ENCODE data around the gene FHIP2A. TPM values are rescaled to one million over a fixed set of nuclear protein-coding genes. Genes with fewer than 3 reads are reported as not detected.

Gene FHIP2A
- total and polyA plus RNA-seq, 2 experiments from 2014 or later = 6.7 to 11.8 TPM

DNA sequence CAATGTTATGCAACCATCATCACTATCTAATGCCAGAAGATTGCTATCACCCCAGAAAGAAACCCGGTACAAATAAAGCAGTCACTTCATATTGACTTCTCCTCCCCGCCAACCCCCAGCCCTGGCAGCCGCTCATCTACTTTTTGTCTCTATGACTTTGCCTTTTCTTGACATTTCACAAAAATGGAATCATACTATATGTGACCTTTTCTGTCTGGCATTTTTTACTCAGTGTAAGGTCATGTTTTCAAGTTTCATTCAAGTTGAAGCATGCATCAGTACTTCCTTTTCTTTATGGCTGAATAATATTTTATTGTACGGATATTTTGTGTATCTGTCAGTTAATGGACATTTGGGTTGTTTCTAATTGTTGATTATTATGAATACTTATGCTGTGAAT is 28.1 kb downstream of the FHIP2A start (continued):
- no peak for TF ChIP-seq ZNF331 (CRISPR knock-in tag; IDR thresholded peaks at IDR 0.05; ENCODE audit: low read depth)

DNA sequence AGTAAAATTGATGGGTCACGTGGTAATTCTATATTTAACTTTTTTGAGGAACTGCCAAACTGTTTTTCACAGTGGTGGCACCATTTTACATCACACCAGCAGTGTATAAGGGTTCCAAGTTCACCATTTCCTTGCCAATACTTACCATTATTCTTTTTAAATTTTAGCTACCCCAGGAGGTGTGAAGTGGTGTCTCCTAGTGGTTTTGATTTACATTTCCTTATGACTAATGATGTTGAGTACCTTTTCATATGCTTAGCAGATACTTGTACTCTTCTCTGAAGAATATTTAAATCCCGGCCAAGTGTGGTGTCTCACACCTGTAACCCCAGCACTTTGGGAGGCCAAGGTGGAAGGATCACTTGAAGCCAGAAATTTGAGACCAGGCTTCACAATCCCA is 28.5 kb downstream of the FHIP2A start:
- H3K4me2 ChIP-seq = no peak overlapping the region
- H3K4me3 ChIP-seq = no peak overlapping the region
- no peak for TF ChIP-seq CTCF (conservative IDR thresholded peaks at IDR 0.05; ENCODE audit: low read depth in 2 of 2)
- TF ChIP-seq NANOG (IDR thresholded peaks at IDR 0.05; ENCODE audit: borderline replicate concordance) = no peak
- TF ChIP-seq POLR2AphosphoS5 (IDR thresholded peaks at IDR 0.05; ENCODE audit: low read depth) = no peak
- TF ChIP-seq EZH2 (IDR thresholded peaks at IDR 0.05; ENCODE audit: low read depth, unreplicated experiment) = no peak
- TF ChIP-seq ZNF462 (CRISPR knock-in tag; IDR thresholded peaks at IDR 0.05) = no peak
- no peak for TF ChIP-seq ETS1 (IDR thresholded peaks at IDR 0.05)
- no peak for TF ChIP-seq ZNF114 (CRISPR knock-in tag; IDR thresholded peaks at IDR 0.05)
- TF ChIP-seq STAT1 (IDR thresholded peaks at IDR 0.05; ENCODE audit: unreplicated experiment) = no peak
- TF ChIP-seq CREB1 (CRISPR knock-in tag; IDR thresholded peaks at IDR 0.05; ENCODE audit: low read depth) = no peak
- TF ChIP-seq ZNF331 (CRISPR knock-in tag; IDR thresholded peaks at IDR 0.05; ENCODE audit: low read depth) = no peak
- TF ChIP-seq, protein P1, sequence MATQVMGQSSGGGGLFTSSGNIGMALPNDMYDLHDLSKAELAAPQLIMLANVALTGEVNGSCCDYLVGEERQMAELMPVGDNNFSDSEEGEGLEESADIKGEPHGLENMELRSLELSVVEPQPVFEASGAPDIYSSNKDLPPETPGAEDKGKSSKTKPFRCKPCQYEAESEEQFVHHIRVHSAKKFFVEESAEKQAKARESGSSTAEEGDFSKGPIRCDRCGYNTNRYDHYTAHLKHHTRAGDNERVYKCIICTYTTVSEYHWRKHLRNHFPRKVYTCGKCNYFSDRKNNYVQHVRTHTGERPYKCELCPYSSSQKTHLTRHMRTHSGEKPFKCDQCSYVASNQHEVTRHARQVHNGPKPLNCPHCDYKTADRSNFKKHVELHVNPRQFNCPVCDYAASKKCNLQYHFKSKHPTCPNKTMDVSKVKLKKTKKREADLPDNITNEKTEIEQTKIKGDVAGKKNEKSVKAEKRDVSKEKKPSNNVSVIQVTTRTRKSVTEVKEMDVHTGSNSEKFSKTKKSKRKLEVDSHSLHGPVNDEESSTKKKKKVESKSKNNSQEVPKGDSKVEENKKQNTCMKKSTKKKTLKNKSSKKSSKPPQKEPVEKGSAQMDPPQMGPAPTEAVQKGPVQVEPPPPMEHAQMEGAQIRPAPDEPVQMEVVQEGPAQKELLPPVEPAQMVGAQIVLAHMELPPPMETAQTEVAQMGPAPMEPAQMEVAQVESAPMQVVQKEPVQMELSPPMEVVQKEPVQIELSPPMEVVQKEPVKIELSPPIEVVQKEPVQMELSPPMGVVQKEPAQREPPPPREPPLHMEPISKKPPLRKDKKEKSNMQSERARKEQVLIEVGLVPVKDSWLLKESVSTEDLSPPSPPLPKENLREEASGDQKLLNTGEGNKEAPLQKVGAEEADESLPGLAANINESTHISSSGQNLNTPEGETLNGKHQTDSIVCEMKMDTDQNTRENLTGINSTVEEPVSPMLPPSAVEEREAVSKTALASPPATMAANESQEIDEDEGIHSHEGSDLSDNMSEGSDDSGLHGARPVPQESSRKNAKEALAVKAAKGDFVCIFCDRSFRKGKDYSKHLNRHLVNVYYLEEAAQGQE (IDR thresholded peaks at IDR 0.05; ENCODE audit: unreplicated experiment) = no peak
- TF ChIP-seq EZH2phosphoT487 (IDR thresholded peaks at IDR 0.05; ENCODE audit: unreplicated experiment) = no peak
- no peak for TF ChIP-seq JUNB (IDR thresholded peaks at IDR 0.05; ENCODE audit: unreplicated experiment)
- H3K4me1 ChIP-seq (ENCODE audit: insufficient read depth) = no peaks in the 10 kb centered on the region
- H3K27ac Mint-ChIP-seq = no peak overlapping the region
- no peak overlapping the region for H3K27ac ChIP-seq (ENCODE audit: low read depth)
- DNase-seq (ENCODE audit: low spot score) (no peak), ATAC-seq (no peak)
- H3K79me2 ChIP-seq (replicated peaks; ENCODE audit: insufficient read depth) = no peaks in the 10 kb centered on the region
- no peak overlapping the region for H2AFZ ChIP-seq
- H3K4me3 Mint-ChIP-seq = no peak overlapping the region
- H3K9me2 ChIP-seq (ENCODE audit: insufficient read depth) = no peaks in the 10 kb centered on the region
- H3K36me3 Mint-ChIP-seq (ENCODE audit: low read depth) = peaks cover 44% of the 10 kb centered on the region
- H3K4me1 Mint-ChIP-seq = no peaks in the 10 kb centered on the region
- peaks cover 28% of the 10 kb centered on the region for H3K36me3 ChIP-seq (ENCODE audit: insufficient read depth)
- H3K27me3 Mint-ChIP-seq (ENCODE audit: insufficient read depth, low read depth, poor library complexity) = peaks cover 3% of the 10 kb centered on the region
- H3K27me3 ChIP-seq (ENCODE audit: insufficient read depth) = no peaks in the 10 kb centered on the region
- no peaks in the 10 kb centered on the region for H4K20me1 ChIP-seq (replicated peaks; ENCODE audit: insufficient read depth)
- H3F3A ChIP-seq (replicated peaks; ENCODE audit: low read depth) = no peaks in the 10 kb centered on the region
- no peaks in the 10 kb centered on the region for H3K9me3 Mint-ChIP-seq
